Liver (tissue), 9 donors: ENCODE results near the gene ZC3H8. TPM values are rescaled to one million over a fixed set of nuclear protein-coding genes. Genes with fewer than 3 reads are reported as not detected.

Experiments used
- DNase-seq: peaks from one replicate; pipeline ENCODE4 v3.0.0-alpha.2; 2017; ENCODE audit warnings: low spot score
- H3K27ac ChIP-seq, 2 donors: one replicate each; pipeline ENCODE4 v1.7.0; 2013; ENCODE audit warnings: inconsistent platforms in 2 of 2, low read length in 2 of 2, control low read depth in 1 of 2, low read depth in 1 of 2, mild to moderate bottlenecking in 1 of 2
- H3K27me3 ChIP-seq, 4 donors: one replicate each; pipeline versions ENCODE4 v1.6.1 to v1.7.0; 2013; ENCODE audit warnings: low read length in 3 of 4, inconsistent platforms in 1 of 4, mild to moderate bottlenecking in 1 of 4, moderate library complexity in 1 of 4; ENCODE audit not compliant: control insufficient read depth in 4 of 4, insufficient read depth in 4 of 4
- H3K36me3 ChIP-seq, 4 donors: one replicate each; pipeline versions ENCODE4 v1.6.1 to v1.7.0; 2013; ENCODE audit warnings: low read length in 3 of 4, mild to moderate bottlenecking in 3 of 4, low read depth in 1 of 4, moderate library complexity in 1 of 4; ENCODE audit not compliant: control insufficient read depth in 4 of 4, insufficient read depth in 3 of 4
- H3K4me1 ChIP-seq, 4 donors: one replicate each; pipeline versions ENCODE4 v1.6.1 to v1.7.0; 2013; ENCODE audit warnings: low read length in 3 of 4, mild to moderate bottlenecking in 3 of 4, moderate library complexity in 1 of 4; ENCODE audit not compliant: control insufficient read depth in 4 of 4, insufficient read depth in 4 of 4
- H3K4me3 ChIP-seq, 3 donors: one replicate each; pipeline versions ENCODE4 v1.6.1 to v1.7.0; 2013; ENCODE audit warnings: low read length in 3 of 3, control low read depth in 1 of 3, low read depth in 1 of 3, mild to moderate bottlenecking in 1 of 3
- H3K9ac ChIP-seq, 2 donors: one replicate each; pipeline ENCODE4 v1.7.0; 2013; ENCODE audit warnings: low read length in 2 of 2, mild to moderate bottlenecking in 2 of 2, moderate library complexity in 2 of 2, control low read depth in 1 of 2, low read depth in 1 of 2
- H3K9me3 ChIP-seq, 4 donors: one replicate each; pipeline versions ENCODE4 v1.6.1 to v1.7.0; 2013; ENCODE audit warnings: low read length in 3 of 4; ENCODE audit not compliant: control insufficient read depth in 4 of 4
- CTCF ChIP-seq: fragments of 150-350 bp; IDR thresholded peaks from 2 replicates; pipeline ENCODE4 v1.5.1; 2017; ENCODE audit warnings: improper control_type of control experiment, low read depth, low read length; ENCODE audit not compliant: missing input control
- EGR1 ChIP-seq, 2 donors: IDR thresholded peaks; 2 replicates each; pipeline ENCODE4 v1.6.1; 2016 to 2018; ENCODE audit warnings: antibody characterized with exemption in 2 of 2, low read depth in 2 of 2
- FOXA1 ChIP-seq: IDR thresholded peaks from 2 replicates; pipeline ENCODE4 v1.6.1; 2016; ENCODE audit warnings: antibody characterized with exemption
- FOXA2 ChIP-seq: IDR thresholded peaks from 2 replicates; pipeline ENCODE4 v1.6.1; 2016; ENCODE audit warnings: antibody characterized with exemption
- GABPA ChIP-seq, 2 donors: IDR thresholded peaks in 1 of 2; conservative IDR thresholded peaks in 1 of 2; 2 replicates each; pipeline ENCODE4 v1.6.1; 2016; ENCODE audit warnings: antibody characterized with exemption in 2 of 2, mild to moderate bottlenecking in 1 of 2, moderate library complexity in 1 of 2
- HNF4A ChIP-seq, 2 donors: conservative IDR thresholded peaks; 2 replicates each; pipeline ENCODE4 v1.6.1; 2016; ENCODE audit warnings: antibody characterized with exemption in 2 of 2, mild to moderate bottlenecking in 2 of 2
- HNF4G ChIP-seq: IDR thresholded peaks from 2 replicates; pipeline ENCODE4 v1.6.1; 2016; ENCODE audit warnings: antibody characterized with exemption
- JUND ChIP-seq, 2 donors: IDR thresholded peaks; 2 replicates each; pipeline ENCODE4 v1.6.1; 2016; ENCODE audit warnings: antibody characterized with exemption in 2 of 2
- MAX ChIP-seq: IDR thresholded peaks from 2 replicates; pipeline ENCODE4 v1.6.1; 2016; ENCODE audit warnings: antibody characterized with exemption
- NR2F2 ChIP-seq: IDR thresholded peaks from 2 replicates; pipeline ENCODE4 v1.6.1; 2016; ENCODE audit warnings: antibody characterized with exemption
- RAD21 ChIP-seq, 2 donors: IDR thresholded peaks; 2 replicates each; pipeline ENCODE4 v1.6.1; 2016; ENCODE audit warnings: antibody characterized with exemption in 2 of 2, mild to moderate bottlenecking in 2 of 2
- REST ChIP-seq: IDR thresholded peaks from 2 replicates; pipeline ENCODE4 v1.6.1; 2016; ENCODE audit warnings: antibody characterized with exemption, mild to moderate bottlenecking
- RXRA ChIP-seq, 2 donors: IDR thresholded peaks; 2 replicates each; pipeline ENCODE4 v1.6.1; 2017 to 2018; ENCODE audit warnings: antibody characterized with exemption in 2 of 2, mild to moderate bottlenecking in 1 of 2
- SP1 ChIP-seq: IDR thresholded peaks from 2 replicates; pipeline ENCODE4 v1.6.1; 2018; ENCODE audit warnings: antibody characterized with exemption, mild to moderate bottlenecking
- TAF1 ChIP-seq: conservative IDR thresholded peaks from 2 replicates; pipeline ENCODE4 v1.6.1; 2016; ENCODE audit warnings: antibody characterized with exemption, mild to moderate bottlenecking
- ZBTB33 ChIP-seq: IDR thresholded peaks from 2 replicates; pipeline ENCODE4 v1.6.1; 2016; ENCODE audit warnings: antibody characterized with exemption
- WGBS: extraction: QIAGEN DNeasy Blood & Tissue Kit; methylation state at CpG from one replicate; pipeline ENCODE4 v1.1.7; 2013; 5-methylcytosine and 5-hydroxymethylcytosine counted together
- polyA plus RNA-seq, 2 donors: library from polyadenylated mRNA; stranded (reverse) in 1 of 2; unstranded in 1 of 2; fragments of 200-250 nt in 1 of 2; fragments of >200 nt in 1 of 2; fragmentation: Nextera tagmentation in 1 of 2; extraction: Ambion mirVana in 1 of 2; gene quantifications; one replicate each; pipeline versions ENCODE4 v1.2.1 to v1.2.3, GENCODE V29; 2013 to 2015
- total RNA-seq, 2 donors: library from RNA; depleted of rRNA; stranded (reverse); fragments of >200 nt; gene quantifications; one replicate each; pipeline ENCODE4 v1.2.3, GENCODE V29; 2014
- TF ChIP-seq, protein P1 (sequence below): IDR thresholded peaks from 2 replicates; pipeline ENCODE4 v1.6.1; 2016; ENCODE audit warnings: antibody characterized with exemption
- donor health status: healthy.
- donor health status: healthy.
- donor health status: healthy.
- donor health status: healthy.
- donor health status: healthy.

ZC3H8 gene
- total and polyA plus RNA-seq, 4 donors, result 2.4 to 8.9 (median 6.5) TPM

DNA sequence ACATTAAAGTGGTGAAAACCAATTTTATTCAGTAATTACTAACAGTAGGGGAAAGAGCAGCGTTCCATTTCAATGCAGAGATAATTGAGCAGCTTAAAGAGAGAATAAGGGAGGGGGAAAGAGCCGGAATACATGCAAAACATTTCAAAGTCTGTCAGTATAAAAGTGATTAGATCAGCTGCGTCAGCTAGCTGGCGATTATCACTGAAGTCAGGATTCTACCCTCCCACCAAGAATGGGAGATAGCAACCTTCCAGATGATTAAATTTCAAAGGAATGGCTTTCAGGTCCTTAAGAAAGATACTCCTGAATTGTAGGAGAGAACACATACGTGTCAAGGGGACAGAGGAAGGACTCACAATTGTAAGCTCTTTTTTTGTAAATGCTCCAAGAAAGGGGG, 17.8 kb upstream of the ZC3H8 start:
- no peaks in the 10 kb centered on the region for H3K9me3 ChIP-seq
- no peak overlapping the region for H3K9ac ChIP-seq
- WGBS, result 88% methylated on average over 5 of the region's 5 CpGs
- DNase-seq, result no peak
- H3K36me3 ChIP-seq, result no peaks in the 10 kb centered on the region
- no peak overlapping the region for H3K27ac ChIP-seq
- peaks cover 0 to 9% (median under 1%) of the 10 kb centered on the region in 4 donors for H3K4me1 ChIP-seq
- no peak overlapping the region for H3K4me3 ChIP-seq
- no peaks in the 10 kb centered on the region for H3K27me3 ChIP-seq
- TF ChIP-seq RXRA (IDR thresholded peaks at IDR 0.05) (no peak), NR2F2 (no peak), MAX (no peak), REST (no peak), ZBTB33 (no peak), JUND (IDR thresholded peaks at IDR 0.05) (no peak), EGR1 (IDR thresholded peaks at IDR 0.05; ENCODE audit: low read depth in 2 of 2) (no peak), GABPA (IDR thresholded peaks at IDR 0.05 in 1 of 2, conservative IDR thresholded peaks at IDR 0.05 in 1 of 2) (no peak), RAD21 (IDR thresholded peaks at IDR 0.05) (no peak), CTCF (no peak), HNF4G (no peak), HNF4A (conservative IDR thresholded peaks at IDR 0.05) (no peak), FOXA1 (no peak), FOXA2 (no peak)

DNA sequence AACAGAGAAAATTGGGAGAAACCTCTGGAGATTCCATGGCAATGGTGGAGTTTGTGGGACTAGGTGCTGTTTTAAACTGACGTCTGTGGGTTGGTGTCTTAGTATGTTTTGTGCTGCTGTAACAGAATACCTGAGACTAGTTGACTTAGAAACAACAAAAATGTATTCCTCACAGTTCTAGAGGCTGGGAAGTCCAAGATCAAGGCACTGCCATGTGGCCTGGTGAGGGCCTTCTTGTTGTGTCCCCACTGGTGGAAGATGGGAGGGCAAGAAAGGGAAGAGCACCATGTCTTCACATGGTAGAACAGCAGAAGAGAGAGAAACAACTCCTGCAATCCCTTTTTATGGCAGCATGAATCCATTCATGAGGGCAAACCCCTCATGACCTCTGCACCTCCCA, 13.7 kb upstream of the ZC3H8 start:
- Histone ChIP-seq H3K36me3 (no peaks in the 10 kb centered on the region), H3K27ac (no peak overlapping the region), H3K4me1 (no peaks in the 10 kb centered on the region), H3K9me3 (no peaks in the 10 kb centered on the region), H3K9ac (no peak overlapping the region), H3K27me3 (no peaks in the 10 kb centered on the region), H3K4me3 (no peak overlapping the region)
- WGBS, result 95% methylated on average over 1 of the region's 1 CpG
- DNase-seq, result no peak
- no peak for TF ChIP-seq SP1
- no peak for TF ChIP-seq TAF1
- TF ChIP-seq, protein P1, sequence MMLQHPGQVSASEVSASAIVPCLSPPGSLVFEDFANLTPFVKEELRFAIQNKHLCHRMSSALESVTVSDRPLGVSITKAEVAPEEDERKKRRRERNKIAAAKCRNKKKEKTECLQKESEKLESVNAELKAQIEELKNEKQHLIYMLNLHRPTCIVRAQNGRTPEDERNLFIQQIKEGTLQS, result no peak
- no peak for TF ChIP-seq HNF4A (conservative IDR thresholded peaks at IDR 0.05)
